Right cardiac atrium (tissue), 5 donors: ENCODE data around the gene RNASE7. TPM values are rescaled to one million over a fixed set of nuclear protein-coding genes. Genes with fewer than 3 reads are reported as not detected.

ENCODE experiments used
- ATAC-seq, 2 donors: fragments of 200-7000 bp; cut with Tn5 transposase; one replicate each; pipeline versions ENCODE4 v1.8.0 to v1.9.1; 2020; ENCODE audit warnings: moderate library complexity in 2 of 2, mild to moderate bottlenecking in 1 of 2
- DNase-seq, 3 donors: peaks; one replicate each; pipeline ENCODE4 v3.0.0-alpha.2; 2020
- H3K27ac ChIP-seq: one replicate; pipeline ENCODE4 v1.5.1; 2013; ENCODE audit warnings: mild to moderate bottlenecking, low read length, control low read depth, moderate library complexity
- H3K27me3 ChIP-seq: one replicate; pipeline ENCODE4 v1.6.1; 2013; ENCODE audit not compliant: control insufficient read depth, insufficient read depth
- H3K4me1 ChIP-seq: one replicate; pipeline ENCODE4 v1.6.1; 2013; ENCODE audit warnings: low read length; ENCODE audit not compliant: control insufficient read depth, insufficient read depth
- H3K4me3 ChIP-seq: one replicate; pipeline ENCODE4 v1.5.1; 2013; ENCODE audit warnings: low read length, control low read depth
- H3K9me3 ChIP-seq: one replicate; pipeline ENCODE4 v1.6.1; 2013; ENCODE audit warnings: low read length; ENCODE audit not compliant: control insufficient read depth
- WGBS: extraction: QIAGEN DNeasy Blood & Tissue Kit; methylation state at CpG from one replicate; pipeline ENCODE4 v1.1.7; 2013; 5-methylcytosine and 5-hydroxymethylcytosine counted together
- intact Hi-C, 4 donors: fragments of 100-400 bp; cut with DNase I; formaldehyde crosslinking; loops; one replicate each; pipeline versions ENCODE4 v1.11.0 to v1.14.0; 2022 to 2023
- microRNA-seq, 2 donors: library from miRNA; unstranded; fragments of <30 nt; microRNA quantifications; one replicate each; pipeline ENCODE4 v1.2.0, GENCODE V29; 2020 to 2021
- polyA plus RNA-seq: library from polyadenylated mRNA; stranded (reverse); fragments of 200-250 nt; gene quantifications from one replicate; pipeline ENCODE4 v1.2.3, GENCODE V29; 2013
- total RNA-seq, 4 donors: library from RNA; stranded (reverse); fragmentation: NEBNext Ultra II Directional; extraction: Animal tissue kit (Norgen Biotek cat#: 25700); gene quantifications; one replicate each; pipeline ENCODE4 v1.2.1, GENCODE V29; 2021
- donor health status: healthy with polysubstance abuse.
- donor health status: DM: no; HTN: yes; CAD: no.
- donor health status: DM: no; HTN: no; CAD: no.
- donor health status: DM: no; HTN: yes; CAD: no; lungs with severe emphysema.
- donor health status: DM: yes; HTN: yes; CAD: no.

Gene RNASE7
- total and polyA plus RNA-seq, 5 donors: not detected

DNA sequence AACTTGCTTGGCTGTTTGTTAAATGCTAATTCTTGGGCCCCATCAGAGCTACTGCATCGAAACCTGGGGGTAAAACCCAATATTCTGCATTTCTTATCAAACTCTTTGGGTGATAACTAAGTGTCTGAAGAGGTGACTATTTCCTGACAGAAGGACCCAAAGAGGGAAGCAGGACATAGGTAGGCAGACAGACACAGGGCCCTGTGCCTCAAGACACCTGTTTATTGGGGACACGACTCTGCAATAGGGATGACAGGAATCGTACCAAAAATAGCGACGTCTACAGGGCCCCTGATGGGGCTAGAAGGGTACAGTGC, 47.7 kb downstream of the RNASE7 start:
- intact Hi-C loops: loop anchor here in 2 of 4 donors (5.0 kb wide), 2 partner anchors 73 to 78 kb away; no protein-coding TSS in a partner anchor

DNA sequence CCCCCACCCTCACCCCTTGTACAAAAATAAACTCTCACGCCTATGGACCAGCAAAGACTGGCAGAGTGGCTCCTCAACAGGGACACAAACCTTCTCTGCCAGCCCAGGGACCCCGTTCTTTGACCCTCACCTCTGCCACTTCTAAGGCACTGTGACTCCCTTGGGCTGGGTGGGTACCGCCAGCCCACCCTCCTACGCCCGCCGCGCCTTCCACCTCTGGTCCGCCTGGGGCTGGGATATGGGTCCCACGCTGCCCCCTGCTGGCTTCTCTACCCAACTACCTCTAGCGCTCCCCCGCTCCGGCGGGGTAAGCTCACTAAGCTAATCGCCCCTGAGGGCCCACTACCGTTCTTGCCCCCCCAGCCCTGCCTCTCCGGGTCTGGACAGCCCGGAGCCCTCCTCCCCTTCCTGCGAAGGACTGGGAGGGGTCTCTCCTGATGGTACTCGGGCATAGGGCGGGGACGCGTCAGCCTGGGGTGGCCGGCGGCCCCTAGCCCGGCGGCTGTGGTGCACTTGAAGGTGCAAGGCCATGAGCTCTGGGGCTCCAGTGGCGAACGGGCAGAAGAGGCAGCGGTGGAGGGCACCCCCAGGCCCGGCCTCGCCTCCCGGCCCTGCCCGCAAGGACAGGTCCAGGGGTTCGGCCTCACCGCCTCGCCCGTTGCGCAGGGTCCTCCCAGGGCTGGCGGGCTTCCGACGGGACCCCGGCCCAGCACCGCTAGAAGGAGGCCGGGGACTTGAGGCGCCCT, 48.2 kb downstream of the RNASE7 start:
- H3K27me3 ChIP-seq: no peaks in the 10 kb centered on the region
- no peak overlapping the region for H3K4me3 ChIP-seq
- 88% methylated on average over 45 of the region's 45 CpGs for WGBS
- no peak overlapping the region for H3K27ac ChIP-seq
- no peaks in the 10 kb centered on the region for H3K4me1 ChIP-seq
- peak; percentile 56 to 79 (median 69) for DNase-seq
- no peaks in the 10 kb centered on the region for H3K9me3 ChIP-seq
- intact Hi-C loops: loop anchor here in 2 of 4 donors (5.0 kb wide), 2 partner anchors 73 to 78 kb away; no protein-coding TSS in a partner anchor
- peak; percentile 3 to 4 for ATAC-seq

More for the DNA sequence above, 47.7 kb downstream of the RNASE7 start:
- ATAC-seq (no peak), DNase-seq (no peak)
- no peaks in the 10 kb centered on the region for H3K27me3 ChIP-seq
- no peaks in the 10 kb centered on the region for H3K9me3 ChIP-seq
- WGBS: 71% methylated on average over 5 of the region's 5 CpGs
- peaks cover 1% of the 10 kb centered on the region for H3K4me1 ChIP-seq
- no peak overlapping the region for H3K27ac ChIP-seq
- no peak overlapping the region for H3K4me3 ChIP-seq

DNA sequence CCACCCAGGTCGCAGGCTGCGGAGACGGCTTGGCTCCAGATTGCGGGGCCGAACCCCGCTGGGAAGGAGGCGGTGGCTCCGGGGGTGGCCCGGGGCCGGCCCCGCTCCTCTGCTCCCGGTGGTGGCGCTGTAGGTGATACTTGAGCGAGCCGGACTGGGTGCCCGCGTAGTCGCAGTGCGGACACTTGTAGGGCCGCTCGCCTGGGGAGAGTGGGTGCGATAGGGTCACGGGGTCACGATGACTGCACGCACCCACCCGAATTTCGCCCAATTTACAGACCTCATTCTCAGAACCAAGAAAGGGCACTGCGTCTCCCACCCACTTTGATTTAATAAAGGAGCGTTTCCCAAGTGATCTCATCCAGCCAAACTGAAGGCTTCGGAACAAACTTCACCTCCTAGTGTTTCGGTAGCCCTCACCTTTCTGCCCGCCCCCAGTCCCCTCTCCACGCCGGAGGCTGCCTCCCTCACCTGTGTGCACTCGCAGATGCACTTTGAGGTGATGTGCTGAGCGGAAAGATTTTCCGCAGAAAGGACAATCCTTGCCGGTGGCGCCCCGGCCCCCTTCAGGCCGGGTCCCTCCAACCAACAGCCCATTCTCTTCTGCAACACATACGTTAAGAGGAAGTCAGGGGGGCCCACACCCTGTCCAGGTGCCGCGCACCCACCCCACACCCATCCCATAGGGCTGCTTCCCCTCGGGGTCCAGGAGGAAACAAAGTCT, 48.9 kb downstream of the RNASE7 start:
- WGBS: 89% methylated on average over 45 of the region's 45 CpGs
- H3K27me3 ChIP-seq: no peaks in the 10 kb centered on the region
- intact Hi-C loops: loop anchor here in 2 of 4 donors (5.0 kb wide), 2 partner anchors 74 to 79 kb away; no protein-coding TSS in a partner anchor

DNA sequence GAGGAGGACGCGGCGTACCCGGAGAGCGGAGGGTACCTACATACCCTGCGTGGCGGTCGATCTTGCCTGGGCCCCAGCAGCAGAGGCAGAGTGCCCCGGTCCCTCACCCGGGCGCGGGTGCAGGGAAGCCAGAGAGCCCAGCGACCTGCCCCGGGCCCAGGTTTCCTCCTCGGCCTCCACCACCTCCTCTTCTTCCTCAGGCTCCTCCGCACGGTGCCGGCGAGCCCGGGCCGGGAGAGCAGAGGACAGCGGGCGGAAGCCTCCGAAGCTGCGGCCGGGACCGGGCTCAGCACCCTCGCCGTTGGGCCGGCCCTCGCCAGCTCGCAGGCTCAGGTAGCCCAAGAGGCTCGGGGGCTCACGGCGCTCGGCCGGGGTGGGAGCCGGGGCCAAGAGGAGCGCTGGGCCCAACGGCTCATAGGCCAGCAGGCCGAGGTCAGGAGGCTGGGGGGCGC, 49.7 kb downstream of the RNASE7 start:
- Histone ChIP-seq H3K4me1 (no peaks in the 10 kb centered on the region), H3K27me3 (no peaks in the 10 kb centered on the region), H3K27ac (no peak overlapping the region), H3K9me3 (no peaks in the 10 kb centered on the region), H3K4me3 (no peak overlapping the region)
- WGBS: 90% methylated on average over 42 of the region's 42 CpGs
- intact Hi-C loops: loop anchor here (2.0 to 5.0 kb wide), 3 partner anchors 75 to 80 kb away; no protein-coding TSS in a partner anchor
- ATAC-seq: peak in 1 of 2 donors; percentile 6
- peak in 2 of 3 donors; percentile 60 to 62 for DNase-seq

More for the DNA sequence above, 48.9 kb downstream of the RNASE7 start:
- Histone ChIP-seq H3K4me3 (no peak overlapping the region), H3K4me1 (no peaks in the 10 kb centered on the region), H3K27ac (no peak overlapping the region), H3K9me3 (no peaks in the 10 kb centered on the region)
- ATAC-seq: no peak
- peak in 1 of 3 donors; percentile 56 for DNase-seq

DNA sequence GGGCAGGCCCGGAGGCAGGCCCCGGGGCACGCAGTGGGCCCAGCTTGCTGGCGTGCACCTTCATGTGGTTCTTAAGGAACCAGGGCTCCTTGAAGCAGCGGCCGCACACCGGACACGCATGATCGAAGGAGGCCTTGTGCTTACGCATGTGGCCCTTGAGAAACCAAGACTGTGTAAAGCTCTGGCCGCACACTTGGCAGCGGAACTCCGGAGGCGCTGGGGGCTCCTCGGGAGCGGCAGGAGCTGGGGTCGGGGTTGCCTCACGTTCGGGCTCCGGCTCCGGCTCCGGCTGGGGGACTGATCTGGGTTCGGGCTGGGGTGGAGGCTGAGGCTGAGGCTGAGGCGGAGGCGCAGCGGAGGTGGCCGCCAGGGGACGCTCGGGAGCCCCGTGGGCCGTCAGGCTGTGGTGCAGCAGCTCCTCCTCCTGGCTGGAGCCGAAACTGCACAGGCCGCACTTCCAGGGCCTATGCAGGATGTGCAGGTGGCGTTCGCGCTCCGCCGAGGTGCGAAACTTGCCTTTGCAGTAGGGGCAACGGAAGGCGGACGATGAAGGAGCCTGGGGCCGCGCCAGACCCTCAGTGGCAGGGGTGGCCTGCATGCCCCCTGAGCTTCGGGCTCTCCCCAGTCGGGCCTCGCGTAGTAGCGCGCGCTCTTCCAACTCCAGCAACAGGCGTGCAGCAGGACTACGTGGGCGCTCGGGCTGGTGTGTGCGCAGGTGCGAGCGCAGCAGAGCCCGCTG, 50.3 kb downstream of the RNASE7 start:
- intact Hi-C loops: loop anchor here (2.0 to 5.0 kb wide), 3 partner anchors 75 to 80 kb away; no protein-coding TSS in a partner anchor

DNA sequence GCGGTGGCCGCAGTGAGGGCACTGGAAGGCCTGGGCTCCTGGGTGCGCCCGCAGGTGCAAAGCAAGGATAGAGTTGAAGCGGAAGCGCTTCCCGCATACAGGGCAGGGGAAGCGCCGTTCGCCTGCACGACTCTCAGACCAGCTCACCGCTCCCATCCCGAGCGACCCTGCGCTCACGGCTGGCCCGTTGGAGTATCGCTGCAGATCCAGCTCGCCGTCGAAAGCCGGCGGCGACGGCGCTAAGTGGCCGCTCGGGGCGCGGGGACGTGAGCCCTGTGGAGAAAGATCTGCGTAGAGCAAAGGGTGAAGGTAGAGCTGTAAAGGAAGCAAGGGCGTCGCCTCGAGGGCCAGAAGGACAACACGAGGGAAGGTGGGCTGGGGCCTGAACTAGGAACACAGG, 50.9 kb downstream of the RNASE7 start:
- Histone ChIP-seq H3K9me3 (no peaks in the 10 kb centered on the region), H3K27ac (no peak overlapping the region), H3K4me3 (no peak overlapping the region), H3K27me3 (no peaks in the 10 kb centered on the region), H3K4me1 (peaks cover 3% of the 10 kb centered on the region)
- peak in 1 of 3 donors; percentile 53 for DNase-seq
- peak in 1 of 2 donors; percentile 1 for ATAC-seq
- 76% methylated on average over 36 of the region's 36 CpGs for WGBS
- intact Hi-C loops: loop anchor here (2.0 to 5.0 kb wide), 3 partner anchors 76 to 81 kb away; no protein-coding TSS in a partner anchor

More for the DNA sequence above, 50.3 kb downstream of the RNASE7 start:
- DNase-seq (peak; percentile 84 to 95 (median 95)), ATAC-seq (peak; percentile 72 to 84)
- Histone ChIP-seq H3K27ac (no peak overlapping the region), H3K4me3 (no peak overlapping the region), H3K9me3 (no peaks in the 10 kb centered on the region), H3K27me3 (no peaks in the 10 kb centered on the region), H3K4me1 (peaks cover 3% of the 10 kb centered on the region)
- WGBS: 43% methylated on average over 59 of the region's 59 CpGs

Small RNA genes within 50 kb of the gene (microRNA-seq; reads per million reads assigned to microRNA genes)
- 0 to 0.42 reads per million in 2 donors for gene MIR6717

Other genes with a start within 250 kb of the RNASE7 start
- gene RNASE1, start 239.5 kb upstream of the RNASE7 start, total RNA-seq: 100 to 1,000 TPM; 256 to 394 (median 314) TPM
- 290 TPM for gene RNASE1, start 239.5 kb upstream of the RNASE7 start, polyA plus RNA-seq
- under 1 TPM in 1 of 4 donors, not detected in 3; 0.69 TPM for gene RNASE3, start 151.0 kb upstream of the RNASE7 start, total RNA-seq
- 0.14 TPM for gene RNASE3, start 151.0 kb upstream of the RNASE7 start, polyA plus RNA-seq
- 10 to 100 TPM in 1 of 4 donors, 1 to 10 TPM in 3; 2.3 to 10.0 (median 5.1) TPM for gene RNASE2, start 86.9 kb upstream of the RNASE7 start, total RNA-seq
- 3.8 TPM for gene RNASE2, start 86.9 kb upstream of the RNASE7 start, polyA plus RNA-seq
- gene METTL17, start 52.4 kb upstream of the RNASE7 start, total RNA-seq: 10 to 100 TPM; 27.0 to 42.4 (median 37.7) TPM
- 39.4 TPM for gene METTL17, start 52.4 kb upstream of the RNASE7 start, polyA plus RNA-seq
- gene SLC39A2, start 43.1 kb upstream of the RNASE7 start, total RNA-seq: under 1 TPM in 2 of 4 donors, not detected in 2; 0.29 to 0.35 TPM
- gene SLC39A2, start 43.1 kb upstream of the RNASE7 start, polyA plus RNA-seq: 0.16 TPM
- gene NDRG2, start 17.3 kb upstream of the RNASE7 start, total RNA-seq: 100 to 1,000 TPM; 219 to 368 (median 330) TPM
- gene NDRG2, start 17.3 kb upstream of the RNASE7 start, polyA plus RNA-seq: 351 TPM
- 1 to 10 TPM in 3 of 4 donors, under 1 TPM in 1; 0.56 to 1.7 (median 1.1) TPM for gene TPPP2, start 12.1 kb upstream of the RNASE7 start, total RNA-seq
- 0.43 TPM for gene TPPP2, start 12.1 kb upstream of the RNASE7 start, polyA plus RNA-seq
- not detected for gene RNASE13, start 7.6 kb upstream of the RNASE7 start, total RNA-seq
- not detected for gene RNASE13, start 7.6 kb upstream of the RNASE7 start, polyA plus RNA-seq
- not detected for gene RNASE8, start 15.5 kb downstream of the RNASE7 start, total RNA-seq
- gene RNASE8, start 15.5 kb downstream of the RNASE7 start, polyA plus RNA-seq: not detected
- 10 to 100 TPM; 19.8 to 25.8 (median 21.0) TPM for gene ARHGEF40, start 27.9 kb downstream of the RNASE7 start, total RNA-seq
- gene ARHGEF40, start 27.9 kb downstream of the RNASE7 start, polyA plus RNA-seq: 15.1 TPM
- gene ZNF219, start 56.3 kb downstream of the RNASE7 start, total RNA-seq: 10 to 100 TPM; 49.1 to 62.4 (median 56.1) TPM
- 68.6 TPM for gene ZNF219, start 56.3 kb downstream of the RNASE7 start, polyA plus RNA-seq
- under 1 TPM; 0.28 to 0.63 (median 0.29) TPM for gene TMEM253, start 58.7 kb downstream of the RNASE7 start, total RNA-seq
- 0.57 TPM for gene TMEM253, start 58.7 kb downstream of the RNASE7 start, polyA plus RNA-seq
- not detected for gene OR5AU1, start 113.7 kb downstream of the RNASE7 start, total RNA-seq
- gene OR5AU1, start 113.7 kb downstream of the RNASE7 start, polyA plus RNA-seq: not detected
- 100 to 1,000 TPM; 241 to 308 (median 289) TPM for gene HNRNPC, start 227.1 kb downstream of the RNASE7 start, total RNA-seq
- gene HNRNPC, start 227.1 kb downstream of the RNASE7 start, polyA plus RNA-seq: 334 TPM
- gene RPGRIP1, start 237.7 kb downstream of the RNASE7 start, total RNA-seq: 1 to 10 TPM in 1 of 4 donors, under 1 TPM in 3; 0.20 to 1.0 (median 0.61) TPM
- gene RPGRIP1, start 237.7 kb downstream of the RNASE7 start, polyA plus RNA-seq: 0.27 TPM